SIG-M5 treated with dmso at 0.1 percent for 504 hours (cell line): ENCODE measurements around the gene SDK1.

Experiments used
- DNase-seq: peaks from one replicate; lab custom pipeline; 2025; ENCODE audit not compliant: unreplicated experiment; lab: John Stamatoyannopoulos, UW

SDK1 gene

GRCh38 chr7:4067874-4068273 is 766.8 kb downstream of the SDK1 start:
- no peak for DNase-seq

DNA sequence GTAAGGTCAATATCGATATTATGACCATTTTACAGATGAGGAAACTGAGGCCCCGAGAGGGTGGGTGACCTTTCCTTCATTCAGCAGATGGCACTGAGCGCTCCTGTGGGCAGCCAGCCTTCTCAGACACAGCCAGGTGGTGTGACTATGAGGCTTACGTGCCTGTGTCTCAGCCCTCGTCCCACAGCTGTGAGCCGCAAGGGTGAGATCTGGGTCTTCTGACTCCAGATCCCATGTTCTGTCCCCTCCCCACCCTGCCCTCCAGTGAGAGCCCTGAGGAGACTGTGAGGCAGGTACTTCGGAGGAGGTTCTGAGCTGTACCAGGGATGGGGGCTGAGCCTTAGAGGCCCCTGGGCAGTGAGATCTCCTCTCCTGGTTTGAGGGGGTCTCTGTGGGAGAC is 767.2 kb downstream of the SDK1 start:
- no peak for DNase-seq

- DNase-seq = no peak
These were observed 768.4 kb downstream of the SDK1 start for GRCh38 chr7:4069268-4070095.

- DNase-seq = no peak
These were observed 769.2 kb downstream of the SDK1 start for GRCh38 chr7:4070214-4070613.

GRCh38 chr7:4071370-4072058 is 770.5 kb downstream of the SDK1 start:
- DNase-seq = no peak

- no peak for DNase-seq
These were observed 771.3 kb downstream of the SDK1 start for GRCh38 chr7:4072161-4072925.

DNA sequence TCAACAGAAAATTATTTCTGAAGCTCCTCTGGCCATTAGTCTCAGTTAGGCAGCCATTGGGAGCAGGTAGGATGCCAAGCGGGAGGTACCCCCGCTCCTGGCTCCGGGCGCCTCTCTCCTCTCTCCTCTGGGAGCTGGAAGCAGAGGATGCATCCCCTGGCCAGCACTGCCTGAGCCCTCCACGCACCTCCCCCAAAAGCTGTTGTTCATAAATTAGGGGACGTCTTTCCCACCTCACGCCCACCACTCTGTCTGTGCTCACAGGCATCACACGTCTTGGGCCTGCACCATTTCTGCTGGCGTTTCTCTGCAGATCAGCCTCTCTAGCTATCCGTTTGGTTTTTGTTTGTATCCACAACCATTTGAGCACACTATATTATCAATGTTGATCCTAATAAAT is 772.0 kb downstream of the SDK1 start:
- DNase-seq = no peak

DNA sequence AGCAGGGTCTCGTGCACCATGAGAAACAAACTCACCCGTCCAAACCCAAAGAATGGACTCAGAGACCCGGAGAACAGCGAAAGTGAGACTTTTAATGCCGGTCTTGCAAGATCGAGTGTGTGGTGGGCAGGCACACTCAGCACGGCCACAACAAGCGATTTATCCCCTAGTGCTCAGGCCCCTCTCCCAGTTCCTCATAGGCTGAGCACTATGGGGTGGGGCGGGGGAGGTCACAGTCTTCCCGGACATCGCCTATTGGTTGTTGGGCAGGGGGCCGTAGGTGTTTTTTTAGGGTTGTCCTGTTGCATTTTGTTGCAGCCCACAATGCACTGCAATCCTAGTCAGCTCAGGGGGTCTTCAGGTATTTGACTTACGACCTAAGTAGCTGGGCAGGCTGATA is 772.7 kb downstream of the SDK1 start:
- no peak for DNase-seq

- no peak for DNase-seq
These were observed 773.4 kb downstream of the SDK1 start for GRCh38 chr7:4074407-4074806.

- no peak for DNase-seq
These were observed 773.9 kb downstream of the SDK1 start for GRCh38 chr7:4074994-4075393.

DNA sequence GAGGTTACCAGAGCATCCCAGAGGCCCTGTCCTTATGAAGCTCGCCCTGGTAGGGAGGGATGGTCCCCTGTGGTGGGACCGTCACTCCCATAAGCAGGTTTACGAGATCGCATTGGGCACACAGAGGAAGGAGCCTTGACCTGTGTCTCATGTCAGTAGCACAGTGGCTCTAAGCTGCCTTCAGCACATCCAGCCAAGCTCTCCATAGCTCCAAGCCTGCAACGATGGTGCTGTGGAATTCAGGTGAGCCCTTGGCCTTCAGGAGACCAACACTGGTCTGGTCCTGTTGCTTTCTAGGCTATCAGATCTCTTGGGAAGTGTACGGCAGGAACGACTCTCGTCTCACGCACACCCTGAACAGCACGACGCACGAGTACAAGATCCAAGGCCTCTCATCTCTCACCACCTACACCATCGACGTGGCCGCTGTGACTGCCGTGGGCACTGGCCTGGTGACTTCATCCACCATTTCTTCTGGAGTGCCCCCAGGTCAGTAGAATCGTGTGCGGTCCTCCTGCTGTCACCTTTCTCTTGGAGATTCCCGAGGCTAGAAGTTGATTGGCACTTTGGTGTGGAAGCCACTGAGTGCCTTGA is 775.7 kb downstream of the SDK1 start:
- no peak for DNase-seq

- DNase-seq = no peak
These were observed 776.9 kb downstream of the SDK1 start for GRCh38 chr7:4077980-4078379.

DNA sequence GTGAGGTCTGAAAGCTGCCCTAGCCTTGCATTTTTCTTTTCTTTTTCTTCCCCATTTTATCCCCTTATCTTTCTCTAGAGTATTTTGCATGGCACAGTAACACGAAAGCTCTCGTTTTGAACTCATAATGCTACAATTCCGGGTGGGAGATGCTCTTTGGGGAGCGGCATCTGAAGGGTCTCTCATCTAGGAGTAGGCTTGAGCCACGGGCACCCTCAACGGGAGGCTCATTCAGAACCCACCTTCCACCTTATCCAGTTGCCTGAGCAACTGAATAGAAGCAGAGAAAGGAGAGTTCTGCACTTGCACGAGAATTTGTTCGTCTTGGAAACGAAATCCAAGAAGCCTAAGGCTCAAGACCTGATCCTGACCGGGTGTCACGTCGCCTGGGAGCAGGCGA is 777.5 kb downstream of the SDK1 start:
- DNase-seq = no peak

DNA sequence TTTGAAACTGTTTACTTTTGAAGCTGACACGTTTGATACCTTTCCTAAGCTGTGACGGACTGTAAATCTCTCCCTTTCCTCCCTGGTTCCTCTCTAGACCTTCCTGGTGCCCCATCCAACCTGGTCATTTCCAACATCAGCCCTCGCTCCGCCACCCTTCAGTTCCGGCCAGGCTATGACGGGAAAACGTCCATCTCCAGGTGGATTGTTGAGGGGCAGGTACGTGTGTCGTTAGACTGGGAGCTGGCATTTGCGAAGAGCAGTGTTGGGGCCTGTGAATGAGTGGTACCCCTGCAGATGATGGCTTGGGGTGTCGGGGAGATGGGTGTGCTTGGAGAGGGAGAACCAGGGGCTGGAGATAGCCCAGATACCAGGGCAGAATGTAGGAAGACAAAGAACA is 778.3 kb downstream of the SDK1 start:
- no peak for DNase-seq

- no peak for DNase-seq
These were observed 778.9 kb downstream of the SDK1 start for GRCh38 chr7:4079956-4080355.

- no peak for DNase-seq
These were observed 779.9 kb downstream of the SDK1 start for GRCh38 chr7:4080954-4081353.

DNA sequence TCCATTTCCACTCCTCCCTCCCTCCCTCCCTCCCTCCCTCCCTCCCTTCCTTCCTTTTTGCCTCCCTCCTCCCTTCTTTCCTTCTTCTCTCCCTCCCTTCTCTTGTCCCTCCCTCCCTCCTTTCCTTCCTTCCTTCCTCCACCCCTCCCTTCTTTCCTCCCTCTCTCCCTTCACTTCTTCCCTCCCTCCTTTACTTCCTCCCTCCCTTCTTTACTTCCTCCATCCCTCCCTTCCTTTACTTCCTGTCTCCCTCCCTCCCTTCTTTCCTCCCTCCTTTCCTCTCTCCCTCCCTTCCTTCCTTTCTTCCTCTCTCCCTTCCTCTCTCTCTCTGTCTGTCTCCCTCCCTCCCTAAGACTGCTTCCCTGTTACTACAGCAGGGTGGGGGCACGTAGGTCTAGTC is 782.5 kb downstream of the SDK1 start:
- no peak for DNase-seq

GRCh38 chr7:4084271-4084670 is 783.2 kb downstream of the SDK1 start:
- DNase-seq = no peak

GRCh38 chr7:4085937-4086691 is 785.1 kb downstream of the SDK1 start:
- DNase-seq = no peak

- DNase-seq = no peak
These were observed 785.7 kb downstream of the SDK1 start for GRCh38 chr7:4086723-4087122.

- no peak for DNase-seq
These were observed 790.7 kb downstream of the SDK1 start for GRCh38 chr7:4091767-4092166.
